HepG2 (cell line): ENCODE measurements around the gene KCNQ1OT1. TPM values are rescaled to one million over a fixed set of nuclear protein-coding genes. Genes with fewer than 3 reads are reported as not detected.

Experiments
- GLI4 ChIP-seq: sonication (generic); formaldehyde crosslinking; IDR thresholded peaks from 2 replicates; pipeline ENCODE4 v1.5.1; 2020; ENCODE audit warnings: missing genetic modification reagents, mild to moderate bottlenecking, moderate library complexity, borderline replicate concordance
- NFAT5 ChIP-seq: sonication (generic); formaldehyde crosslinking; IDR thresholded peaks from 2 replicates; pipeline ENCODE4 v1.4.0; 2020; ENCODE audit warnings: missing genetic modification reagents
- RORA ChIP-seq: sonication (generic); formaldehyde crosslinking; IDR thresholded peaks from 2 replicates; pipeline ENCODE4 v1.5.0; 2020; ENCODE audit warnings: mild to moderate bottlenecking, missing genetic modification reagents, moderate library complexity
- SNRNP70 ChIP-seq: fragments of 200-400 bp; formaldehyde crosslinking; IDR thresholded peaks from 2 replicates; pipeline ENCODE4 v1.6.1; 2017; ENCODE audit warnings: mild to moderate bottlenecking, low read depth, low read length, moderate library complexity
- SRF ChIP-seq: IDR thresholded peaks from 2 replicates; pipeline ENCODE4 v1.6.1; 2011; ENCODE audit warnings: mild to moderate bottlenecking, low read depth, low read length, moderate library complexity
- ZBTB40 ChIP-seq, 2 experiments: fragments of 450-650 bp in 1 of 2; sonication (generic) in 1 of 2; formaldehyde crosslinking in 1 of 2; IDR thresholded peaks; 2 replicates each; pipeline versions ENCODE4 v1.6.1 to v1.8.0; 2016 to 2022; ENCODE audit warnings: antibody characterized with exemption in 1 of 2, mild to moderate bottlenecking in 1 of 2, missing genetic modification reagents in 1 of 2
- ZBTB7B ChIP-seq: sonication (generic); formaldehyde crosslinking; IDR thresholded peaks from 2 replicates; pipeline ENCODE4 v1.4.0; 2020; ENCODE audit warnings: missing genetic modification reagents
- ZNF576 ChIP-seq: sonication (generic); formaldehyde crosslinking; IDR thresholded peaks from 2 replicates; pipeline ENCODE4 v1.4.0; 2020; ENCODE audit warnings: mild to moderate bottlenecking, missing genetic modification reagents
- ZNF580 ChIP-seq: IDR thresholded peaks from 2 replicates; pipeline ENCODE4 v1.6.1; 2016; ENCODE audit warnings: low read depth, borderline replicate concordance
- polyA plus RNA-seq, 8 experiments: library from polyadenylated mRNA; depleted of rRNA in 3 of 8; stranded (reverse) in 7 of 8; unstranded in 1 of 8; fragments of >200 nt; fragmentation: Illumina TruSeq in 4 of 8; extraction: Trizol in 4 of 8; gene quantifications; 2 replicates each; pipeline versions ENCODE4 v1.2.1 to v1.2.3, GENCODE V29; 2011 to 2016; ENCODE audit warnings: low read depth in 4 of 8, missing spikeins in 1 of 8, mixed read lengths in 1 of 8; ENCODE audit not compliant: insufficient read depth in 1 of 8
- total RNA-seq, 5 experiments: library from RNA; depleted of rRNA; stranded (reverse); fragments of >200 nt; fragmentation: Illumina TruSeq; extraction: Trizol; gene quantifications; 2 replicates each; pipeline ENCODE4 v1.2.3, GENCODE V29; 2016; ENCODE audit warnings: low read depth in 1 of 5
- TF ChIP-seq, protein P1 (sequence below): sonication (generic); formaldehyde crosslinking; IDR thresholded peaks from 2 replicates; pipeline ENCODE4 v1.4.0; 2020; ENCODE audit warnings: missing genetic modification reagents, mild to moderate bottlenecking, borderline replicate concordance

Gene KCNQ1OT1
- total and polyA plus RNA-seq, 2 of the 13 experiments (the other 11 are each of a cell fraction or from before 2014, with no cell fraction given), result 1.3 to 18.9 TPM

DNA sequence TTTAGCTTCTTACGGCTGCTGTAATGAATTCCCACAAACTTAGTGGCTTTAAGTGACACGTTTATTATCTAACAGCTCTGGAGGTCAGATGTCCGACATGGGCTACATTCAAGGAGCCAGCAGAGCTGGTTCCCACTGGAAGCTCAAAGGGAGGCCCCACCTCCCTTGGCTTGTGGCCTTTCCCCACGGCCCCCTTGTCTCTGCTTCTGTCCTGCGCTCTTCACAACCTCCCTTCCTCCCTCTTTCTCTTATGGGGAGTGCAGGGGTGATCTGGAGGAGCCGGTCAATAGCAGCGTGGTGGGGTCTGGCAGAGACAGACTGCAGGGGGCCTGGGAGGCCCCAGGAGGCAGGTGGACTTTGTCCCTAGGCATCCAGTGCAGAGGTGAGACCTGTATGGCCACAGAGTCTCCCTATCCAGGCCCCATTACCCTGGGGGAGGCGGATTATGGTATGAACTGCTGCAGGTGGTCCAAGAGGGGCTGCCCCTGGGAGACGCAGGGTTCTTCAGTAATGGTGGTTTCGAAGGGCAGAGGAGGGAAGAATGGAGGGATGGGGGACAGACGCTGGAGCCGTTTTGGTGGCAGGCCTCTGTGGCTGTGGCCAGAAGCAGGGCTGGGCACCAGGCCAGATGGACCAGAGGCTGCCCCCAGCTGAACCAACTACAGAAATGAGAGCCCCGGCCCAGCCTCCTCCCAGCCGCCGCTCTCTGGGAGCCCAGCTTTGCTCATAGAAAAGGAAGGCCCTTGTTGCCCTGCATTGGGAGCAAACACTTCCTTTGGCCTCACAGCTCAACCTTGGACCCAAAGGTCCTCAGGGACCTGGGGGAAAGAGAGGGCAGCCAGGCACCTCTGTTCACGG lies 30.7 kb upstream of the KCNQ1OT1 start (continued):
- no peak for TF ChIP-seq ZBTB40 (IDR thresholded peaks at IDR 0.05)
- peak; percentile 19; the same call in 1 of the 2 replicates for TF ChIP-seq ZBTB40 (CRISPR knock-in tag; IDR thresholded peaks at IDR 0.05)
- TF ChIP-seq, protein P1, sequence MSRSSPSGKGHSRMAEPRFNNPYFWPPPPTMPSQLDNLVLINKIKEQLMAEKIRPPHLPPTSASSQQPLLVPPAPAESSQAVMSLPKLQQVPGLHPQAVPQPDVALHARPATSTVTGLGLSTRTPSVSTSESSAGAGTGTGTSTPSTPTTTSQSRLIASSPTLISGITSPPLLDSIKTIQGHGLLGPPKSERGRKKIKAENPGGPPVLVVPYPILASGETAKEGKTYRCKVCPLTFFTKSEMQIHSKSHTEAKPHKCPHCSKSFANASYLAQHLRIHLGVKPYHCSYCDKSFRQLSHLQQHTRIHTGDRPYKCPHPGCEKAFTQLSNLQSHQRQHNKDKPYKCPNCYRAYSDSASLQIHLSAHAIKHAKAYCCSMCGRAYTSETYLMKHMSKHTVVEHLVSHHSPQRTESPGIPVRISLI (CRISPR knock-in tag), result peak; percentile 12; the same call in 1 of the 2 replicates
- peak; percentile 70; the same call in 1 of the 2 replicates for TF ChIP-seq ZNF580 (CRISPR knock-in tag)
- no peak for TF ChIP-seq SNRNP70
- TF ChIP-seq ZNF576 (CRISPR knock-in tag), result no peak
- TF ChIP-seq NFAT5 (CRISPR knock-in tag), result no peak
- no peak for TF ChIP-seq RORA (CRISPR knock-in tag)
- peak; percentile 93 for TF ChIP-seq ZBTB7B (CRISPR knock-in tag)
- peak; percentile 69; the same call in 1 of the 2 replicates for TF ChIP-seq GLI4
- no peak for TF ChIP-seq SRF
